Measurements from ENCODE around the gene ARID3B. TPM values are rescaled to one million over a fixed set of nuclear protein-coding genes. Genes with fewer than 3 reads are reported as not detected.

ARID3B gene
- total and polyA plus RNA-seq, 2 of the 4 experiments (the other 2 are of a cell fraction) = 2.5 to 5.0 TPM

GRCh38 chr15:74496648-74497047 lies 44.4 kb upstream of the ARID3B start:
- H3K18ac ChIP-seq (ENCODE audit: low read depth, low read length) = no peak overlapping the region
- no peak overlapping the region for H4K91ac ChIP-seq (ENCODE audit: insufficient read depth, low read depth, low read length)
- in situ Hi-C loops (cut with MboI; ENCODE audit: low sequenced_read_pairs) (no loop called here), intact Hi-C loops (cut with micrococcal nuclease) (no loop called here), dilution Hi-C loops (cut with HindIII; ENCODE audit: low sequenced_read_pairs, unreplicated experiment) (no loop called here)
- no peak overlapping the region for H3K9ac ChIP-seq (ENCODE audit: low read depth, low read length)
- H3K9me3 ChIP-seq (ENCODE audit: control insufficient read depth, insufficient read depth, low read length) = 0 out of 2 replicates have a peak, but pooled peaks cover 2% of the 10 kb centered on the region
- no peak overlapping the region for H2BK20ac ChIP-seq (ENCODE audit: low read depth, low read length)
- no peak overlapping the region for H3K4ac ChIP-seq (ENCODE audit: low read depth, low read length)
- no peak for ATAC-seq (ENCODE audit: low read depth)
- H2BK5ac ChIP-seq (ENCODE audit: low read depth, low read length, poor library complexity, severe bottlenecking) = no peak overlapping the region
- no peak overlapping the region for H4K8ac ChIP-seq (ENCODE audit: low read depth in 2 of 2, low read length in 2 of 2)
- H3K4me2 ChIP-seq (ENCODE audit: low read depth, low read length) = no peak overlapping the region
- H2BK120ac ChIP-seq (ENCODE audit: low read depth, low read length) = no peak overlapping the region
- H3K14ac ChIP-seq (replicated peaks; ENCODE audit: low read depth, low read length) = no peak overlapping the region
- H3K27ac ChIP-seq (ENCODE audit: insufficient read depth, low read length) = no peak overlapping the region
- no TSS peak for BruUV-seq (replicated peaks)
- no peak overlapping the region for H3K56ac ChIP-seq (ENCODE audit: extremely low read depth, insufficient read depth, low read length)
- no peak overlapping the region for H2BK15ac ChIP-seq (ENCODE audit: low read depth, low read length)
- no peak overlapping the region for H3K23ac ChIP-seq (ENCODE audit: low read depth, low read length)
- no peak overlapping the region for H2AK5ac ChIP-seq (ENCODE audit: low read depth, low read length)
- no peaks in the 10 kb centered on the region for H3K9me1 ChIP-seq (ENCODE audit: insufficient read depth, low read length)
- H2AFZ ChIP-seq (replicated peaks; ENCODE audit: low read length, poor library complexity) = no peak overlapping the region
- no peaks in the 10 kb centered on the region for H3K27me3 ChIP-seq (ENCODE audit: control insufficient read depth, insufficient read depth, low read length)
- no peak overlapping the region for H2AK9ac ChIP-seq (replicated peaks; ENCODE audit: low read depth, low read length, poor library complexity)
- H4K5ac ChIP-seq (ENCODE audit: low read depth, low read length) = no peak overlapping the region
- no peaks in the 10 kb centered on the region for H3K4me1 ChIP-seq (ENCODE audit: control insufficient read depth, insufficient read depth, low read length)
- no peaks in the 10 kb centered on the region for H3K36me3 ChIP-seq (ENCODE audit: control insufficient read depth, insufficient read depth, low read length)
- ChIA-PET POLR2A (ENCODE audit: unreplicated experiment) (no interaction called here), CTCF (no interaction called here)
- DNase-seq = no peak
- H3K79me1 ChIP-seq (ENCODE audit: low read depth in 1 of 2, low read length in 2 of 2) = no peaks in the 10 kb centered on the region
- no peaks in the 10 kb centered on the region for H4K20me1 ChIP-seq (ENCODE audit: insufficient read depth, low read length)
- no peak overlapping the region for H3K4me3 ChIP-seq (ENCODE audit: insufficient read depth, low read depth, low read length)
- TF ChIP-seq CEBPB (IDR thresholded peaks at IDR 0.05; ENCODE audit: low read depth, low read length) (no peak), MXI1 (IDR thresholded peaks at IDR 0.05; ENCODE audit: borderline replicate concordance, low read depth, low read length) (no peak), RFX5 (IDR thresholded peaks at IDR 0.05; ENCODE audit: low read depth, low read length) (no peak), CHD1 (IDR thresholded peaks at IDR 0.05; ENCODE audit: low read depth, low read length) (no peak), MAZ (IDR thresholded peaks at IDR 0.05; ENCODE audit: borderline replicate concordance, low read depth, low read length) (no peak), RCOR1 (IDR thresholded peaks at IDR 0.05; ENCODE audit: insufficient replicate concordance, low read length) (no peak), MAFK (IDR thresholded peaks at IDR 0.05; ENCODE audit: low read depth, low read length) (no peak), POLR2A (IDR thresholded peaks at IDR 0.05; ENCODE audit: low read depth, low read length) (no peak), SMC3 (IDR thresholded peaks at IDR 0.05; ENCODE audit: low read depth, low read length) (no peak), ELK1 (IDR thresholded peaks at IDR 0.05; ENCODE audit: borderline replicate concordance, low read depth, low read length) (no peak), CTCF (conservative IDR thresholded peaks at IDR 0.05; ENCODE audit: low read depth, low read length) (no peak), RAD21 (IDR thresholded peaks at IDR 0.05; ENCODE audit: low read length) (no peak), FOS (IDR thresholded peaks at IDR 0.05; ENCODE audit: low read depth, low read length) (no peak), USF2 (IDR thresholded peaks at IDR 0.05; ENCODE audit: low read depth, low read length) (no peak)
- no CpG with 5 or more reads among the region's 3 CpGs for WGBS, 2 experiments (ENCODE audit: extremely low coverage in 2 of 2, insufficient read length in 1 of 2)

Measured in IMR-90 (cell line).